ENCODE measurements around the gene TENT5C.

Gene TENT5C

DNA sequence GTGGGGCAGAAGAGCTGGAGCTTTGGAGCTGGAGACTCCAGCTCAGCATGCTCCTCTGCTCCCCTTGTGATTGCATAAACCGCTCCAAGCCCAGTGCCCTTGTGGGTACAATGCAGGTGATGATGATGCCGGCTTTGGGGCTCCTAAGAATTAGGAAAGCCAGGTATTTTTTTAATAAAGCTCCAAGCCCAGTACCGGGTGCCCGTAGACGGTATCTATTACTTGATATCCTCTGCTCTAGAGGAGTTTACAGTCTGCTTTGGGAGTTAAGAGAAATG, 27.2 kb downstream of the TENT5C start:
- in situ Hi-C loops (cut with HindIII; ENCODE audit: low sequenced_read_pairs), result no loop called here

DNA sequence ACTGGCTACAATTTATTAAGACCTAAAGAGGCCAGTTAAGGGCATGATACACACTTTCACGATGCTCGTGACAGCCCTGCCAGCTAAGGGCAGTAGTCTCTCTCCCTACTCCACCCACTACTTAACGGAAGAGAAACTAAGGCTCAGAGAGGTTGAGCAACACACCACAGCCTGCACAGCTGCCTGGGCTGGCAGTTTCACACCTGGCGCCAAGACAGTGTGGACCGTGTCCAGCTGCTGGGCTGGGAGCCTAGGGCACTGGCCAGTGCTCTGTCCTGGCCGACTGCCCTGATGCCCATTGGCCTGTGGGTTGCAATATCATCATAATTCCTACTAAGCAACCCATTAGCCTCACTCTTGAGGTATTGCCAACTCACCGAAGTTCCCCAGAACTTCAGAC, 27.6 kb downstream of the TENT5C start:
- in situ Hi-C loops (cut with HindIII; ENCODE audit: low sequenced_read_pairs), result no loop called here

GRCh38 chr1:117633936-117634335, 28.1 kb downstream of the TENT5C start:
- in situ Hi-C loops (cut with HindIII; ENCODE audit: low sequenced_read_pairs), result no loop called here

DNA sequence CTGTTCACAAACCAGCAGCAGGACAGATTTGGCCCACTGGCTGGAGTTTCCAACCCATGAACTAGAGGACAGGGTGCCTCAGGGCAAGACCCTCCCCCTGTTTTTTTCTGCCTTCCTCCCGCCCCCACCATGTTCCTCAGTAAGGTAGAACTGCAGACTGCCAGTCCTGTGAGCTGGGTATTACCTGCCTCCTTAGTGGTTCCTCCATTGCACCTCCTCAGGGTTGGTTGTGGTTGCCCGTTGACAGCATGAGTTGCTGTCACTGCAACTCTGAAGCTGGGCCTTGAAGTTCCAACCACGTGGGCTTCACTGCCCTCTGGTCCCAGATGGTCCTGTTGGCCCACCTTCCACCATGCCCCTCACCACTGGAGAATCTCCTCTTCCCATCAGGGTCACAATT, 28.8 kb downstream of the TENT5C start:
- in situ Hi-C loops (cut with HindIII; ENCODE audit: low sequenced_read_pairs), result no loop called here

- in situ Hi-C loops (cut with HindIII; ENCODE audit: low sequenced_read_pairs), result no loop called here
Observed at GRCh38 chr1:117635805-117636204, 30.0 kb downstream of the TENT5C start.

- in situ Hi-C loops (cut with HindIII; ENCODE audit: low sequenced_read_pairs), result no loop called here
Observed at GRCh38 chr1:117636637-117637425, 31.0 kb downstream of the TENT5C start.

DNA sequence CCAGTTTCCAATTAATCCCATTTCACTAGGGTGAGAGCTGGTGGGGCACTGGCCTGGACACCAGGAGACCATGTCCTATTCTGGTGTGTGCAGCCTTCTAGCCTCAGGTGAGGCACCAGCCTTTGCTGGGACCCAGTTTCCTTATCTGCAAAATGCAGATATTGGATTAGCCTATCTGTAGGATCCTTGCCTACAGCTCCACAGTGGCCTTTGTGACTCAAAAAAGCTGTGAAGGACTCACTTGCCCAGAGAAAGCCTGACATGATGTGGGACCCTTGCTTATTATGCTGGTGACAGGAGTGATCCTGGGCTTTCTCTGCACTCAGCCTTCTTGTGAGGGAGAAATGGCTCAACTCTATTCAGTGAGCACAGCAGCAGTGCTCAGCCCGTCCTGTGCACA, 32.3 kb downstream of the TENT5C start:
- in situ Hi-C loops (cut with HindIII; ENCODE audit: low sequenced_read_pairs), result no loop called here

- in situ Hi-C loops (cut with HindIII; ENCODE audit: low sequenced_read_pairs), result no loop called here
Observed at GRCh38 chr1:117638759-117639158, 32.9 kb downstream of the TENT5C start.

DNA sequence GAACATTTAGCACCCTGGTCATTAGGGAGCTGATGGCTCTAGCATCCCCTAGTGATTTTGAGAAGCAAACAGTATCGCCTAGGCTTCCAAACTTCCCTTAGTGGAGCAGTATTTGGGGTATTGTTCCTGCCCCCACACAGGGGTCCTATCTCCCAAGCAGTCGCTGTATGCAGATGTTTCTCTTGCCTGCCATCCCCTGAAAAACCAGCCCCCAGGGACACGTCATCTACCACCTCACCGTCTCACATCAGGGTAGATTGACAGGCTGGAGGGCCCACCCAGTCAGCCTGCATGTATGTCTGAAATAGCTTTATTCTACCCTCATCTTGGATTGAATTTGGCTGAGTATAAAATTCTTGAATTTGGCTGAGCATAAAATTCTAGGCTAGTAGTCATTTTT, 33.9 kb downstream of the TENT5C start:
- in situ Hi-C loops (cut with HindIII; ENCODE audit: low sequenced_read_pairs), result no loop called here

- in situ Hi-C loops (cut with HindIII; ENCODE audit: low sequenced_read_pairs), result no loop called here
Observed at GRCh38 chr1:117641536-117641935, 35.7 kb downstream of the TENT5C start.

- in situ Hi-C loops (cut with HindIII; ENCODE audit: low sequenced_read_pairs), result no loop called here
Observed at GRCh38 chr1:117642963-117643362, 37.1 kb downstream of the TENT5C start.

DNA sequence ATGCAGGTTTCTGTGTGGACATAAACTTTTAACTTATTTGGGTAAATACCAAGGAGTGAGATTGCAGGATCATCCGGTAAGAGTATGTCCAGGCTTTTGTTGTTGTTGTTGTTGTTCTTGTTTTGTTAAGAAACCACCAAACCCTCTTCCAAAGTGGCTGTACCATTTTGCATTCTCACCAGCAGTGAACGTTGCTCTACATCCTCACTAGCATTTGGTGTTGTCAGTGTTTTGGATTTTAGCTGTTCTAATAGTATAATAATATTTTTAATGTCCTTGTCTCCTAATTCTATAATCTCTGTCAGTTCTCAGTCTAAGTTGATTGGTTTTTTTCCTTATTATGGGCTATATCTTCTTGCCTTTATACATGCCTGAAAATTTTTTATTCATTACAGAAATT, 37.8 kb downstream of the TENT5C start:
- in situ Hi-C loops (cut with HindIII; ENCODE audit: low sequenced_read_pairs), result no loop called here

- in situ Hi-C loops (cut with HindIII; ENCODE audit: low sequenced_read_pairs), result no loop called here
Observed at GRCh38 chr1:117644696-117645311, 39.0 kb downstream of the TENT5C start.

GRCh38 chr1:117645343-117645742, 39.5 kb downstream of the TENT5C start:
- in situ Hi-C loops (cut with HindIII; ENCODE audit: low sequenced_read_pairs), result no loop called here

- in situ Hi-C loops (cut with HindIII; ENCODE audit: low sequenced_read_pairs), result no loop called here
Observed at GRCh38 chr1:117646007-117646811, 40.4 kb downstream of the TENT5C start.

- in situ Hi-C loops (cut with HindIII; ENCODE audit: low sequenced_read_pairs), result no loop called here
Observed at GRCh38 chr1:117646956-117647355, 41.1 kb downstream of the TENT5C start.

GRCh38 chr1:117648015-117648414, 42.2 kb downstream of the TENT5C start:
- in situ Hi-C loops (cut with HindIII; ENCODE audit: low sequenced_read_pairs), result no loop called here

GRCh38 chr1:117650840-117651568, 45.2 kb downstream of the TENT5C start:
- in situ Hi-C loops (cut with HindIII; ENCODE audit: low sequenced_read_pairs), result no loop called here

DNA sequence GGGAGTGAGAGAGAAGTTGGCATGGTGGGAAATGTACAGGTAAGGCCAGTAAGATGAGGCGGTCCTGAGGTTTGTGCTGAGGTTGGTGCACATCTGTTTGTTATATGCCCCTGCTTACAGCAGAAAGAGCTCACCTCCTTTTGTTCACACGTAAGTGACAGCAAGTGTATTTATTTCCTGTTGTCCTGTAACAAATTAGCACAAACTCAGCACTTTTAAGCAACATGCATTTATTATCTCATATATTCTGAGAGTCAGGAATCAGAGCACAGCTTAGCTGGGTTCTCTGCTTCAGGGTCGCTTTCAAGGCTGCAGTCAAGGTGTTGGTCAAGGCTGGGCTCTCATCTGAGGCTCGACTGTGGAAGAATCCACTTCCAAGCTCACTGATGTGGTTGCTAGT, 45.8 kb downstream of the TENT5C start:
- in situ Hi-C loops (cut with HindIII; ENCODE audit: low sequenced_read_pairs), result no loop called here

- in situ Hi-C loops (cut with HindIII; ENCODE audit: low sequenced_read_pairs), result no loop called here
Observed at GRCh38 chr1:117652421-117652820, 46.6 kb downstream of the TENT5C start.

DNA sequence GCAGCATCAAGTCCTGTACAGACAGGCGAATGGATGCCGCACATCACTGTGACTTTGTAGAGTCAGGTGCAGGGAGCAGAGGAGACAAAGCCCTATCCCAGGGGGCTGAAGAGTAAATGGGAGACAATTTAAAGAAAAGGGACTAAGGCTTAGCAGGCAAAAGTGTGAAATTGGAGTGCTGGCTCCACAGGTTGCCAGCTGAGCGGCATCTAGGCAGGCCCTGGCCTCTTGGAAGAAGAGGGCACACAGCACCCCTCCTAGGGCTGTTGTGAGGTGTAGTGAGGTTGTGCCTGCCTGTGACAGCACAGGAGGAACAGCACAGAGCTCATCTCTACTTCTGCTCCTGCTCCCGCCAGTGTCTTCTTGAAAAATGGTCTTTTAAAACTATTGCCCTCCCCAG, 47.3 kb downstream of the TENT5C start:
- in situ Hi-C loops (cut with HindIII; ENCODE audit: low sequenced_read_pairs), result no loop called here

Measured in endothelial cell of hepatic sinusoid (primary cell).